SU-DHL-6 (cell line): Measurements from ENCODE around the gene PGF.

Experiments used
- H2AFZ ChIP-seq: fragments of 200-600 bp; sonication (generic); 2 replicates; pipeline ENCODE4 v1.6.1; 2014; ENCODE audit warnings: low read depth, mild to moderate bottlenecking, moderate library complexity, mixed read lengths, antibody characterized with exemption, low read length; ENCODE audit not compliant: severe bottlenecking
- H3F3A ChIP-seq: fragments of 200-600 bp; shearing (Covaris generic); 2 replicates; pipeline ENCODE4 v1.6.0; 2016; ENCODE audit warnings: antibody characterized with exemption, mild to moderate bottlenecking; ENCODE audit not compliant: insufficient read depth
- H3K27ac ChIP-seq: fragments of 200-600 bp; sonication (generic); 2 replicates; pipeline ENCODE4 v1.5.1; 2016; ENCODE audit warnings: low read depth, mild to moderate bottlenecking, low read length, moderate library complexity, mixed read lengths
- H3K27me3 ChIP-seq: fragments of 200-600 bp; sonication (generic), shearing (Covaris generic); 2 replicates; pipeline ENCODE4 v1.6.0; 2014; ENCODE audit warnings: mild to moderate bottlenecking, low read length
- H3K36me3 ChIP-seq: fragments of 200-600 bp; sonication (generic); 2 replicates; pipeline ENCODE4 v1.6.1; 2014; ENCODE audit warnings: mild to moderate bottlenecking, low read length, mixed read lengths
- H3K4me2 ChIP-seq: fragments of 300-600, 200-600 bp; shearing (Covaris generic), sonication (generic); 2 replicates; pipeline ENCODE4 v1.6.0; 2014; ENCODE audit warnings: low read length, low read depth, mild to moderate bottlenecking; ENCODE audit not compliant: poor library complexity, severe bottlenecking
- H3K4me3 ChIP-seq: fragments of 200-600 bp; sonication (generic); 2 replicates; pipeline ENCODE4 v1.5.1; 2014; ENCODE audit warnings: antibody characterized with exemption, low read length, mild to moderate bottlenecking, mixed read lengths; ENCODE audit not compliant: insufficient read depth, poor library complexity, severe bottlenecking
- H3K79me2 ChIP-seq: fragments of 200-600 bp; sonication (generic); 2 replicates; pipeline ENCODE4 v1.6.1; 2014; ENCODE audit warnings: mild to moderate bottlenecking, low read length, moderate library complexity; ENCODE audit not compliant: insufficient read depth
- H3K9ac ChIP-seq: fragments of 200-600 bp; sonication (generic); 2 replicates; pipeline ENCODE4 v1.7.0; 2014; ENCODE audit warnings: mild to moderate bottlenecking, low read length
- H3K9me2 ChIP-seq: fragments of 200-600 bp; sonication (generic); replicated peaks from 2 replicates; pipeline ENCODE4 v1.6.1; 2014; ENCODE audit warnings: low read length; ENCODE audit not compliant: insufficient read depth
- H3K9me3 ChIP-seq: fragments of 200-600 bp; sonication (generic); 2 replicates; pipeline ENCODE4 v1.6.1; 2014; ENCODE audit warnings: low read length, mixed read lengths; ENCODE audit not compliant: insufficient read depth
- H4K20me1 ChIP-seq: fragments of 200-600 bp; sonication (generic); 2 replicates; pipeline ENCODE4 v1.6.1; 2014; ENCODE audit warnings: low read depth, mild to moderate bottlenecking, antibody characterized with exemption, low read length, moderate library complexity, mixed read lengths
- EZH2phosphoT487 ChIP-seq: fragments of 200-600 bp; sonication (generic), shearing (Covaris generic); conservative IDR thresholded peaks from 2 replicates; pipeline ENCODE4 v1.6.1; 2018; ENCODE audit warnings: mild to moderate bottlenecking, antibody characterized with exemption, low read length, moderate library complexity, mixed read lengths
- TF ChIP-seq, protein P1 (sequence below): fragments of 200-600 bp; sonication (generic); IDR thresholded peaks from one replicate; pipeline ENCODE4 v1.5.1; 2017; ENCODE audit warnings: antibody characterized with exemption, mild to moderate bottlenecking, low read length, moderate library complexity; ENCODE audit not compliant: insufficient read depth, poor library complexity, severe bottlenecking

The PGF gene

GRCh38 chr14:74946659-74947281 is 8.6 kb downstream of the PGF start:
- Histone ChIP-seq H3K9me2 (no peaks in the 10 kb centered on the region), H3K4me3 (no peak overlapping the region), H4K20me1 (no peaks in the 10 kb centered on the region), H2AFZ (peak overlapping the region; percentile 21), H3K36me3 (no peaks in the 10 kb centered on the region), H3K9ac (no peak overlapping the region), H3K27ac (no peak overlapping the region), H3K79me2 (no peaks in the 10 kb centered on the region), H3F3A (peaks cover 6% of the 10 kb centered on the region; the same call in 1 of the 2 replicates), H3K4me2 (no peak overlapping the region), H3K27me3 (no peaks in the 10 kb centered on the region), H3K9me3 (no peaks in the 10 kb centered on the region)
- TF ChIP-seq, protein P1, sequence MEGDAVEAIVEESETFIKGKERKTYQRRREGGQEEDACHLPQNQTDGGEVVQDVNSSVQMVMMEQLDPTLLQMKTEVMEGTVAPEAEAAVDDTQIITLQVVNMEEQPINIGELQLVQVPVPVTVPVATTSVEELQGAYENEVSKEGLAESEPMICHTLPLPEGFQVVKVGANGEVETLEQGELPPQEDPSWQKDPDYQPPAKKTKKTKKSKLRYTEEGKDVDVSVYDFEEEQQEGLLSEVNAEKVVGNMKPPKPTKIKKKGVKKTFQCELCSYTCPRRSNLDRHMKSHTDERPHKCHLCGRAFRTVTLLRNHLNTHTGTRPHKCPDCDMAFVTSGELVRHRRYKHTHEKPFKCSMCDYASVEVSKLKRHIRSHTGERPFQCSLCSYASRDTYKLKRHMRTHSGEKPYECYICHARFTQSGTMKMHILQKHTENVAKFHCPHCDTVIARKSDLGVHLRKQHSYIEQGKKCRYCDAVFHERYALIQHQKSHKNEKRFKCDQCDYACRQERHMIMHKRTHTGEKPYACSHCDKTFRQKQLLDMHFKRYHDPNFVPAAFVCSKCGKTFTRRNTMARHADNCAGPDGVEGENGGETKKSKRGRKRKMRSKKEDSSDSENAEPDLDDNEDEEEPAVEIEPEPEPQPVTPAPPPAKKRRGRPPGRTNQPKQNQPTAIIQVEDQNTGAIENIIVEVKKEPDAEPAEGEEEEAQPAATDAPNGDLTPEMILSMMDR: no peak
- no peak for TF ChIP-seq EZH2phosphoT487

DNA sequence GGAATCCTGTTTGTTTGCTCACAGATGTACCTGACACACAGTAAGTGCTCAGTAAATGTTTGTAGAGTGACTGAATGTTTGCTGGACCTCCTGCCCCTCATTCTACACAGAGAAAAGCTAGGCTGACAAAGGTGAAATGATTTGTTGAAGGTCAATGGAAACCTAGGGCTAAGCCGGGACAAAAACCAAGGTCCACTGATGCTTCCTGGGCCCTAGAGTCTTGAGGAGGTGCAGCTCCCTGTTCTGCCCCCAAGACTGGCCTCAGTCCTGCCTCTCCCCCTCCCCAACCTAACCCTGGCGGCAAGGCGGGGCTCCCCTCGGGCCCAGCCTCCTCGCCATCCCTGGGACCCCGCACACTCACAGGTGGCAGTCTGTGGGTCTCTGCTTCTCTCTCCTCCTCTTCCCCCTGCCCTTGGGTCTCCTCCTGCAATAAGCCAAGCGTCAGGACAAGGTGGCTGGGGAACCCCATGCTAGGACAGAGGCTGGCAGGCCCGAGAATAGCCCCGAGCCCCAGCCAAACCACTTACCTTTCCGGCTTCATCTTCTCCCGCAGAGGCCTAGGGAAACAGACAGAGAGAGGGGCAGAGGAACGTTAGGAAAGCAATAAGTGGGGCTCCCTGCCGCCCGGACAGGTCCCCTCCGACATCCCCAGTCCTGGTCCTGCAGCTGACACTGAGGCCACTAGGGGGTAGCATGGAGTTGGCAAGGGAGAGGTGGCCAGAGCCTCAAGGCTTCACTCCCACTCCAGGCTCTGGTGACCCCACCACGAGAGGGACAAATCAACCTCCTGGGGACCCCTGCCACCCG is 9.3 kb downstream of the PGF start:
- Histone ChIP-seq H4K20me1 (no peaks in the 10 kb centered on the region), H3K4me2 (peak overlapping the region; percentile 4), H2AFZ (peak overlapping the region; percentile 26), H3K9me3 (no peaks in the 10 kb centered on the region), H3F3A (peaks cover 6% of the 10 kb centered on the region; the same call in 1 of the 2 replicates), H3K36me3 (no peaks in the 10 kb centered on the region), H3K79me2 (no peaks in the 10 kb centered on the region), H3K9me2 (no peaks in the 10 kb centered on the region), H3K27ac (no peak overlapping the region), H3K9ac (no peak overlapping the region), H3K27me3 (no peaks in the 10 kb centered on the region), H3K4me3 (no peak overlapping the region)
- TF ChIP-seq, protein P1: peak; percentile 82
- TF ChIP-seq EZH2phosphoT487: no peak

DNA sequence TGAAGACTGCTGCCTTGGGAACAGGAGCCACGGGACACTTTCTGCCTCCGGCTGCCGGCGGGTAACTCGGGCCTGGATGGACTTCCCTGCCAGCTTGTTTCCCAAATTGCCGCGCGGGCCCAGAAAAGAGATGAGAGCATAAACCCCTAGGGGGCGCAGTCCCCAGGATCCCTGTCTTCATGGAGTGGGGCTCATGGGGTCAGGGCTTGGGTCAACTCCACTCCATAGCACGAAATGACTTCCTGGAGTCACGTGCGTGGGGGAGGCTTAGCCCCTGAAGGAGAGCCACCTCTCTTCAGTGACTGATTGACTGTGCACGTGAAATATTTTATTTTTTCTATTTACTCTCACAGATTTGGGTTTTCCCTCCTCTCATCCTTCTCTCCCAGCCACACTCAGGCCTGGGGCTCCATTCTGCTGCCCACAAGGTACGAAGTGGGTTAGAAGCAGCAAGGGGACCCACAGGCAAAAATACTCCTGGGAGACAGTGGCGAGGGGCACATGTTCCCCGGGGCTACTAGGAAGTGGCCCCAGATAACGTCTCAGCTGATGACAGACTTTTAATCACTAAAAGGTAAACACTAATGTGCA is 10.0 kb downstream of the PGF start:
- TF ChIP-seq, protein P1: peak; percentile 71
- TF ChIP-seq EZH2phosphoT487: no peak
- Histone ChIP-seq H3K9me3 (no peaks in the 10 kb centered on the region), H3K27ac (no peak overlapping the region), H3K36me3 (no peaks in the 10 kb centered on the region), H3K4me3 (no peak overlapping the region), H4K20me1 (no peaks in the 10 kb centered on the region), H3K79me2 (no peaks in the 10 kb centered on the region), H3K4me2 (no peak overlapping the region), H3F3A (peaks cover 6% of the 10 kb centered on the region; the same call in 1 of the 2 replicates), H3K9ac (no peak overlapping the region), H3K27me3 (no peaks in the 10 kb centered on the region), H3K9me2 (no peaks in the 10 kb centered on the region), H2AFZ (peak overlapping the region; percentile 26)
